HG02981 (cell line): ENCODE results near the gene ASB16.
"Not testable (repeated sequence)": the region's sequence is repeated elsewhere in the genome, so short reads cannot be mapped to it uniquely, and the experiment has no call there.

Source experiments
- ATAC-seq: cut with Tn5 transposase; IDR thresholded peaks from one replicate; pipeline ENCODE4 v1.9.1; 2021; ENCODE audit warnings: mild to moderate bottlenecking, moderate library complexity; ENCODE audit not compliant: unreplicated experiment

The ASB16 gene

GRCh38 chr17:44147812-44148211 lies 22.7 kb upstream of the ASB16 start:
- ATAC-seq = no peak

GRCh38 chr17:44149066-44149465 lies 21.4 kb upstream of the ASB16 start:
- ATAC-seq = not testable (repeated sequence)

GRCh38 chr17:44149750-44150329 lies 20.7 kb upstream of the ASB16 start:
- no peak for ATAC-seq

DNA sequence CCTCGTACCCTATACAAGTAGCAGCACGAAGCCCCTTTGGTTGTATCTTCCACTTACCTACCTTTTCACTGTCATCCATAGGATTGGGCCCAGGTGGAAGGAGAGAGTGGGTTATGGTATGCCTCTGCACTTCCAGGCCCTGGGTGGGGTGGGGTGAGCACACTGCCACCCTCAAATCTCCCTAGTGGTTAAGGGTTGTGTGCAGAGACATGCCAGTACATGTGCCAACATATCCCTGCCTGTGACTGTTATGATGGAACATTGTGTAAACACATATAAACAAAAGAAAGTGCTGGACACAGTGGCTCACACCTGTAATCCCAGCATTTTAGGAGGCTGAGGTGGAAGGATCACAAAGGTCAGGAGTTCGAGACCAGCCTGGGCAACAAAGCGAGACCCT lies 17.6 kb upstream of the ASB16 start:
- ATAC-seq = no peak

GRCh38 chr17:44155488-44155887 lies 15.0 kb upstream of the ASB16 start:
- ATAC-seq = no peak

DNA sequence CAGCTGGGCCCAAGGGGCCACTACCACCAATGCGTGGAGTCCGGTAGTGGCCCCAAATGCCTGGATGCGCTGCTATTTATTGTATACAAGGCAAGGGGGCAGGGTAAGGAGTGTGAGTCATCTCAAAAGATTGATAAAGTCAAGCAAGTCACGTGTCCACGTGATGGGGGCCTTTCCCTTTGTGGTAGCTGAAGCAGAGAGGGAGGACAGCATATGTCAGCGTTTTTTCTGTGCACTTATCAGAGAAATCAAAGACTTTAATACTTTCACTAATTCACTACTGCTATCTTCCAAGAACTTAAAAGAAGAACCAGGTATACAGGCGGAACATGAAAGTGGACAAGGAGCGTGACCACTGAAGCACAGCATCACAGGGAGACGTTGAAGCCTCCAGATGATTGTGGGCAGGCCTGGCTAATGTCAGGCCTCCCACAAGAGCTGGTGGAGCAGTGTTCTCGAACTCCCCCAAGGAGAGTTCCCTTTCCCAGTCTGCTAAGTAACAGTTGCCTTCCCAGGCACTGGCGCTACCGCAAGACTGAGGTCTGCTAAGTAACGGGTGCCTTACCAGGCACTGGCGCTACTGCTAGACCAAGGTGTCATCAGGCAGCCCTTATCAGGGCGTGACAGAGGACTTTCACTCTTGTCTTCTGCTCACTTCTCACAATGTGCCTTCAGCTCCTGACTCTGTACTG lies 10.8 kb upstream of the ASB16 start:
- no peak for ATAC-seq

- ATAC-seq = no peak
Measured at GRCh38 chr17:44164476-44164875, 6.0 kb upstream of the ASB16 start.

GRCh38 chr17:44167181-44167861 lies 3.2 kb upstream of the ASB16 start:
- no peak for ATAC-seq

- ATAC-seq = no peak
Measured at GRCh38 chr17:44170135-44170498, 387 bp upstream of the ASB16 start.

GRCh38 chr17:44171931-44172455 lies 1.5 kb downstream of the ASB16 start:
- ATAC-seq = no peak

DNA sequence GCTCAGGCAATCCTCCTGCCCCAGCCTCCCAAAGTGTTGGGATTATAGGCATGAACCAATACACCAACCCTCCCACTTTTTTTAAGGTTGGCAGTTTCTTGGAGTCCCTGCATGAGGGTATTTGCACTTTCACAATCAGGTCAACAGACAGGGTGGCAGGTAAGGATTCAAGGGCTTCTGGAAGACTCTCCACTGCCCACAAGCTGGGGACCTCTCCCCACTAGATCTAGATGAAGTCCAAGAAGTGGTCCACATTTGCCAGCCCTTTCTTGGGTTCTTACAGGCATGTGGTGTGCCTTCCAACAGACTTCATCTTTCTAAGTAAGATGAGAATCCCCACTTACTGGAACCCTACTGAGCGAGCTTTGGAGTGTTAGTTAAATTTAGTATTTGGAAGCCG lies 3.9 kb downstream of the ASB16 start:
- ATAC-seq = no peak

DNA sequence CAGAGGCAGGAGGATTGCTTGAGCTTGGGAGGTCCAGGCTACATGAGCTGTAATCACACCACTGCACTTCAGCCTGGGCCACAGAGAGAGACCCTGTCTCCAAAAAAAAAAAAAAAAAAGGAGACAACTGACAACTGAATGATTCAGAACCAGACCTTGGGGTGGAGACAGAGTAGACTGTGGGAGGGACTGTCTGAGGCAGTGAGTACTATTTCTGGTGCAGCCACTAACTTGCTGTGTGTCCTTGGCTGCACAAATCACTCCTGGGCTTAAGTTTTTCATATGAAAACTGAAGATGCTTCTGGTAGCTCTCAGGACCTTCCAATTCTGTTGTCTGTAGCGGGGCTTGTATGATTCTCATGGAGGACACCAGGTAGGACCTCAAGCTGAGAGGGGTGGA lies 5.8 kb downstream of the ASB16 start:
- no peak for ATAC-seq

DNA sequence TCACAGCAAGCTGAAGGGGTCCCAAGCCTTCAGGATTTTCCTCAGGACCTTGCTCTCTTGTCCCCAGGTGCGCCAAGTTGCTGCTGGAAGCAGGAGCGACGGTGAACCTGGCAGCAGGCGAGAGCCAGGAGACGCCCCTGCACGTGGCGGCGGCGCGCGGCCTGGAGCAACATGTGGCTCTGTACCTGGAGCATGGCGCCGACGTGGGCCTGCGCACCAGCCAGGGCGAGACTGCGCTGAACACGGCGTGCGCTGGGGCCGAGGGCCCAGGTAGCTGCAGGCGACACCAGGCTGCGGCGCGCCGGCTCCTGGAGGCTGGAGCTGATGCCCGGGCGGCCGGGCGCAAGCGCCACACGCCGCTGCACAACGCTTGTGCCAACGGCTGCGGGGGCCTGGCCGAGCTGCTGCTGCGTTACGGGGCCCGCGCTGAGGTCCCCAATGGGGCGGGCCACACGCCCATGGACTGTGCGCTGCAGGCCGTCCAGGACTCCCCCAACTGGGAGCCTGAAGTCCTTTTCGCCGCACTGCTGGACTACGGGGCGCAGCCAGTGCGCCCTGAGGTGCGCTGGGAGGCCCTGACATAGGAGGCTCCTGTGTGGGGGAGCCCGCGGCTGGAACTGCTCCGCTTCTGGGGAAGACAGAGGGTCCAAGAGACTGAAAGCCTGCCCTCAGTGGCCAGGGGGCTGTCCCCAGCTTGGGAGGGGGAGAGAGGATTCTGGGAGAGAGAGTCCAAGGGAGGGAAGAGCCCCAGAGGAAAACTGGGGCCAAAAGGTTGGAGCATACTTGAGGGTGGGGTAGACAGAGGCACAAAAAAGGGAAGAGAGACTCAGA lies 6.4 kb downstream of the ASB16 start:
- ATAC-seq = no peak

DNA sequence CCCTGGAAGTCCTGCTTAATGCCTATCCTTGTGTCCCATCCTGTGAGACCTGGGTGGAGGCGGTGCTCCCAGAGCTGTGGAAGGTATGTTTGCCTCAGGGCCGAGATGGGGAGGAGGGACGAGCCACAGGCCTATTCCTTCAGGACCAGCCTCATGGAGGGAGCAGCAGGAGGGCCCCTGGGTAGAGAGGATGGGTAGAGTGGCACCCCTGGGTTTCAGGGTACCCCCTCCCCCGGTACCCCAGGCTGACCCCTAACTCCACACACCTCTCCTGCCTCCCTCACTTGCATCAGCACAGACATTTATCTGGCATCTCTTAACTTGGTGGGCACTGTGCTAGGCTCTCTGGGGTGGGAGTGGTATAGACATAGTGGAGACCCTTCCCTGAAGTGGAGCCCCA lies 7.1 kb downstream of the ASB16 start:
- no peak for ATAC-seq

DNA sequence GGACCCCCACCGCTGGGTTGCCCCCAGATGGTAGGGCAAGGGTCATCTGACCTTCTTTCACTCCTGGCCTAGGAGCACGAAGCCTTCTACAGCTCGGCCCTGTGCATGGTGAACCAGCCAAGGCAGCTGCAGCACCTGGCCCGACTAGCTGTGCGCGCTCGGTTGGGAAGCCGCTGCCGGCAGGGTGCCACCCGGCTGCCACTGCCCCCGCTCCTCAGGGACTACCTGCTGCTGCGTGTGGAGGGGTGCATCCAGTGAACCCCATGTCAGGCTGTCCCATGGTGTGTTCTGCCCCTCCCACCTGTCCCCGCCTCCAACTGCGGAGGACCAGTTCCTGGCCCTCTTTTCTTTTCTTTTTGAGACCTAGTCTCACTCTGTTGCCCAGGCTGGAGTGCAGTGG lies 7.6 kb downstream of the ASB16 start:
- no peak for ATAC-seq

- ATAC-seq = no peak
Measured at GRCh38 chr17:44183024-44183423, 12.5 kb downstream of the ASB16 start.

- ATAC-seq = no peak
Measured at GRCh38 chr17:44184212-44184810, 13.8 kb downstream of the ASB16 start.

DNA sequence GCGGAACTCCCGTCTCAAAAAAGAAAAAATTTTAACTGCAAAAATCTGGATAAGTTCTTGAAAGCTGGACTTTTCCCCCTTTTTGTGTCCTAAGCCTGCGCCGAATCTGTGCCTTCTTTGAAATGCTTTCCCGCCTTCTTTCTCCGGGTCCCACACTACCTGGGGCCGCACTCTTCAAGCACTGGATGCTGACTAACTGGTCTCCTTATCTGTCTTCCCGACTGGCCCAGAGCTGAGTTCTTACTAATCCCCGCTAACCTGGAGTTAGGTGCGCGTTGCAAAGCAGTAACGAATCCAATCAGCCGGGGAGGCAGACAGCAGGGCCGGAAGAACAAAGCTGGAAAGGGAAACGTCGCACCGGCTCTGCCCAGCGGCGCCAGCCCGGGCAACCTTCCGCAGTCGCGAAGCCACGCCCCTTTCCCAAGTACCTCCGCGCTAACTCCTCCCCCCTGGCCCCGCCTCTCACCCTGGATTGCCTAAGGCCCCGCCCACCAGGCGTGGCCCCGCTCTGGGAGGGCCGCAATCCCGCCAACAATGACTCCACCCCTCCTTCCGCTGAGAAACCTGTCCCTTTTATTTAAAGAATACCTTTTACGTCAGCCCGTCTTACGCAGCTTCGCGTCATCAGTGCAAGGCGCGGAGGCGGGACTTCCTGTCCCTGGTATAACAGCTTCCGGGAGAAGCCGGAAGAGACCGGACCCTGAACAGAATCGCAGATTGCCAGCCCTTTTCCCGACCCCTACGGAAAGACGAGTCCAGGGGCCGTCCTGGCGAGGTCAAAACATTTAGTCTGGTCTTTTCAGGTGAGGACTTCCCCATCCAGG lies 16.0 kb downstream of the ASB16 start, which contains the start of gene TMUB2:
TSS of gene TMUB2 (plus strand) at position 666 of the 824 bp plus-strand sequence. CDS start 737 bp downstream, outside the sequence.
- peak; percentile 76 for ATAC-seq

DNA sequence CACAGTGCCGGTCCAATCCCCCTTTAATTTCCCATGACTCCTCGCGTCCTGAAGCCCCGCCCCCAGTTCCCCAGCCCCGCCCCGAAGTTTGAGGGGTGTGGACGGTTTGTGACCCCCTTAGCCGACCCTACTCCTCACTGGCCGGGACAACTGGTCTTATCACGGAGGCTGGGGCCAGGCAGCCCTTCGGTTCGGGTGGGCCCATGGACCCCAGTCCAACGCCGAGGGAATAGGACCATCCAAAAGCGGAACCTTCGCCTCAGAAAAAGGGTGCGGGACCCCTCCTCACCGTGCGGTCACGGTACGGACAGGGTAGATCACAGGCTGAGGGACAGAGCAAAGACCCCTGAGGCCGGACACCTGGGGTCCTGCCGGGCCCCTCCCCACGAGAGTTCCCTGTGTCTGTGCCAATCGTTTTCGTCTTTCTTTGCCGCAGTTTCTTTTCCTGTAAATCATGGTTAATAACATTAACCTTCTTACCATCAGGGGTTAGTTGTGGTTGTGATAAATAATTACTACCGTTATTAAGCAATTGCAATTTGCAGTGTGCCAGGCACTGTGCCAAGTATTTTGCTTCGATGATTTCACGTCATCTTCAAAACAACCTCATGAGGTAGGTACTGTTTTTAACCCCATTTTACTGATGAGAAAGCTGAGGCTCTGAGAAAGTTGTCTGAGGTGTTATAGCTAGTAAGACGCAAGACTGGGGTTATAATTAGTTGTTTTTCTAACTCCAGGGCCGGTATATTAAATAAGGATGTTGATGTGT lies 16.8 kb downstream of the ASB16 start:
- peak; percentile 21 for ATAC-seq
